Left ventricle myocardium inferior (tissue), 1 donor: ENCODE data around the gene BCR. TPM values are rescaled to one million over a fixed set of nuclear protein-coding genes. Genes with fewer than 3 reads are reported as not detected.

ENCODE experiments used
- DNase-seq: peaks from one replicate; pipeline ENCODE4 v3.0.0-alpha.2; 2020
- H3K27ac ChIP-seq: fragments of 200-600 bp; replicated peaks from 2 replicates; pipeline ENCODE4 v1.8.0; 2021
- H3K27me3 ChIP-seq: fragments of 200-600 bp; 2 replicates; pipeline ENCODE4 v1.8.0; 2021; ENCODE audit warnings: low read depth
- H3K36me3 ChIP-seq: fragments of 200-600 bp; 2 replicates; pipeline ENCODE4 v1.8.0; 2021
- H3K4me1 ChIP-seq: fragments of 200-600 bp; 2 replicates; pipeline ENCODE4 v1.8.0; 2021
- H3K4me3 ChIP-seq: fragments of 200-600 bp; 2 replicates; pipeline ENCODE4 v1.8.0; 2021; ENCODE audit warnings: mild to moderate bottlenecking, moderate library complexity
- H3K9me3 ChIP-seq: fragments of 200-600 bp; replicated peaks from 2 replicates; pipeline ENCODE4 v1.8.0; 2021
- intact Hi-C: fragments of 100-400 bp; cut with micrococcal nuclease; formaldehyde crosslinking; loops from one replicate; pipeline ENCODE4 v1.11.0; 2022
- total RNA-seq: library from RNA; stranded (reverse); fragmentation: NEBNext Ultra II Directional; extraction: Animal tissue kit (Norgen Biotek cat#: 25700); gene quantifications from one replicate; pipeline ENCODE4 v1.2.1, GENCODE V29; 2021
- TF ChIP-seq, protein P1 (sequence below): fragments of 200-600 bp; IDR thresholded peaks from 2 replicates; pipeline ENCODE4 v1.8.0; 2021; ENCODE audit warnings: antibody characterized with exemption, mild to moderate bottlenecking, borderline replicate concordance
- donor health status: DM: no; HTN: yes; CAD: no; lungs with severe emphysema.

The BCR gene
- total RNA-seq, 1 donor from 2014 or later, result 26.7 TPM

DNA sequence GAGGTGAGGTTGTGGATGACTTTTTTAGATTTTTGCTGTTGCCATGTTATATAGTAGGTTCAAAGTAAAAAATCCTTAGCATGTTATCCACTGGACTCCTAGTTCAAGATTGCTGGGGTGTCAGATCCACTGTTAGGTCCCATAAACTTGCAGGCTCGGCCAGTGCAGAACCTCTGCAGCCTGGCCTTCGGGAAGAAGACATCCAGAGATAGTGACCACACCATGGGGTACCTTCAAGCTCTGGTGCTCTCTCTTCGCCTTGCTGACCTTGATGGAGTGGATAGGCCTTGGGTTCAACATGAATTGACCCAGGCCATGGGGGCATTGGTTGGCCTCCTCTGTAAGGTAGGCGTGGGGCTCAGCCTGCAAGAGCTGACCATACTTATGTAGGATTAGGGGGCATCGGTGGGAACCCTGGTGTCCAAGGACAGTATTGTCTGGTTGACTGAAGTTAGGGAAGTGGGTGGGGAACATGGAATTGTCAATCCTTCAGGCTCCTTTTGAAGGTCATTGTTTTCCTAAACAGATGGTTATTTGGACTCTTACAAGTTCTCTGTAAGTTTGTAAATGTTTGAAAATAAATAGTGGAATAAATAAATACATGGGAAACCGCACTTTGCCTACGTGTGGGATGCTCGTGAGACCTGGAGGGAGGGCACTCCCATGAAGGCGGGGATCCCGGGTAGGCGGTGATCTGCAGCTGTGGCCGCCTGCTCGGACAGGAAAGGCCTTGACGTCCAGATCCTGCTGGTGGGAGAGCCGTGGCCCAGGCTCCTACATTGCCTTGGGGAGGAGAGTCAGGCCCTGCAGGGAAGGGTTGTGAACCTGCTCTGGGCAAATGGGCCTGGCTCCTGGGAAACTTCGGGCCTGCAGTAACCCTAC is 37.1 kb downstream of the BCR start:
- Histone ChIP-seq H3K9me3 (no peaks in the 10 kb centered on the region), H3K4me3 (no peak overlapping the region), H3K4me1 (peaks cover 99% of the 10 kb centered on the region), H3K36me3 (no peaks in the 10 kb centered on the region), H3K27ac (peak overlapping the region; percentile 61), H3K27me3 (no peaks in the 10 kb centered on the region)
- TF ChIP-seq, protein P1, sequence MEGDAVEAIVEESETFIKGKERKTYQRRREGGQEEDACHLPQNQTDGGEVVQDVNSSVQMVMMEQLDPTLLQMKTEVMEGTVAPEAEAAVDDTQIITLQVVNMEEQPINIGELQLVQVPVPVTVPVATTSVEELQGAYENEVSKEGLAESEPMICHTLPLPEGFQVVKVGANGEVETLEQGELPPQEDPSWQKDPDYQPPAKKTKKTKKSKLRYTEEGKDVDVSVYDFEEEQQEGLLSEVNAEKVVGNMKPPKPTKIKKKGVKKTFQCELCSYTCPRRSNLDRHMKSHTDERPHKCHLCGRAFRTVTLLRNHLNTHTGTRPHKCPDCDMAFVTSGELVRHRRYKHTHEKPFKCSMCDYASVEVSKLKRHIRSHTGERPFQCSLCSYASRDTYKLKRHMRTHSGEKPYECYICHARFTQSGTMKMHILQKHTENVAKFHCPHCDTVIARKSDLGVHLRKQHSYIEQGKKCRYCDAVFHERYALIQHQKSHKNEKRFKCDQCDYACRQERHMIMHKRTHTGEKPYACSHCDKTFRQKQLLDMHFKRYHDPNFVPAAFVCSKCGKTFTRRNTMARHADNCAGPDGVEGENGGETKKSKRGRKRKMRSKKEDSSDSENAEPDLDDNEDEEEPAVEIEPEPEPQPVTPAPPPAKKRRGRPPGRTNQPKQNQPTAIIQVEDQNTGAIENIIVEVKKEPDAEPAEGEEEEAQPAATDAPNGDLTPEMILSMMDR, result no peak
- peak; percentile 43 for DNase-seq
- intact Hi-C loops, result no loop called here

DNA sequence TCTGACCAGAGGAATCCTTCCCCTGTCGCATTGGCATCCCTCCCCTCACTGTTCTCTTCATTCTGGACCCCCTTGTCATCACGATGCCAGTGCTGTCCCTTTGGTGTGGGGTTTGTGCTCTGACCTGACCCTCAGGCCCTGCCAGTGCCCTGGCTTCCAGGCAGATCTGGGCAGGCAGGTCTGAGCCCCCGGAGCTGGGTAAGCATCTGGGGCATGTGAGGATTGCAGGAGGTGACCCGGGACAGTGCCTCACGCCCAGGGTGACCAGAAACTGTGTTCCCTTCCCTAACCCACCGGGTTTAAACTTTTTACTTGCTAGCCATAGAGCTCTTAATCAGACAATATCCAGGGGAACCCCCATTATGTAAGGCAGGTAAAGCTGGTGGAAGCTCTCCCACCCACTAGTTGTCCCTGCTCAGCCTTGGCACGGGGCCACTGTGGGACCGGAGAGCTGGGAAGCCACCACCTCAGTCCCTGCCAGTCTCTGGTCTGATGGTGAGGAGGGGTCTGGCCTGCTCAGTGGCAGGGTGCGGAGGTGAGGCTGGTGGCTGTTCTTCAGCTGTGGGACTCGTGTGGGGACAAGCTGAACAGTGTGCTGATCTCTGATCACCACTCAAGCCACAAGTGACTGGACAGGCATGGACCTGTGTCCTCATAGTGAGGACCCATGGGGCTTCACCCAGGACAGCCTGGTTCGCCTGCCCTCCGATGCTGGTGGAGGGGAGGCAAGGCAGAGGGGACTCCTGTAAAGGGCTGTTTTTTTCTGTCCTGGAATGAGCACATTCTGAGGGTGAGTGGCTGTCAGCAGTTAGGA is 38.0 kb downstream of the BCR start:
- Histone ChIP-seq H3K27me3 (no peaks in the 10 kb centered on the region), H3K27ac (peak overlapping the region; percentile 61), H3K36me3 (no peaks in the 10 kb centered on the region), H3K4me3 (no peak overlapping the region), H3K4me1 (peaks cover 100% of the 10 kb centered on the region), H3K9me3 (no peaks in the 10 kb centered on the region)
- DNase-seq, result peak; percentile 7
- TF ChIP-seq, protein P1, result no peak
- intact Hi-C loops, result no loop called here

DNA sequence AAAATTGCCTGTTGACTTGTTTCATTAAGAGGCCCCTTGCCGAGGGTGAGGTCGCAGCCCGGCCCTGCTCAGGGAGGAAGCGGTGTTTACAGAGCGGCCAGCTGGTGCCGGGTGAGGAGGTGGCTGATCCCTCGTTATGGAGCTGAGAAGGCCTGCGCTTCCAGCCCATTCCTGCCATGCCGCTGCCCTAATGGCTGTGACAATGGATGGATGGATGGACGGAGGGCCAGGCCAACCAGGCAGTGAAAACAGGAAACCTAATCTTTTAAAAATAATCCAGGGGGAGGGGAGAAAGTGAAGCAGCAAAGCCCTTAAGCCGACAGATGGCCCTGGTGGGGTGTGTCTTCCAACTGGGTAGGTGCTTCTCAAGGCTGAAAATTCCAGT is 38.5 kb downstream of the BCR start:
- peak; percentile 58 for DNase-seq
- H3K4me3 ChIP-seq, result no peak overlapping the region
- intact Hi-C loops, result no loop called here
- peaks cover 100% of the 10 kb centered on the region for H3K4me1 ChIP-seq
- no peaks in the 10 kb centered on the region for H3K27me3 ChIP-seq
- H3K36me3 ChIP-seq, result no peaks in the 10 kb centered on the region
- no peaks in the 10 kb centered on the region for H3K9me3 ChIP-seq
- TF ChIP-seq, protein P1, result no peak
- H3K27ac ChIP-seq, result peak overlapping the region; percentile 61

DNA sequence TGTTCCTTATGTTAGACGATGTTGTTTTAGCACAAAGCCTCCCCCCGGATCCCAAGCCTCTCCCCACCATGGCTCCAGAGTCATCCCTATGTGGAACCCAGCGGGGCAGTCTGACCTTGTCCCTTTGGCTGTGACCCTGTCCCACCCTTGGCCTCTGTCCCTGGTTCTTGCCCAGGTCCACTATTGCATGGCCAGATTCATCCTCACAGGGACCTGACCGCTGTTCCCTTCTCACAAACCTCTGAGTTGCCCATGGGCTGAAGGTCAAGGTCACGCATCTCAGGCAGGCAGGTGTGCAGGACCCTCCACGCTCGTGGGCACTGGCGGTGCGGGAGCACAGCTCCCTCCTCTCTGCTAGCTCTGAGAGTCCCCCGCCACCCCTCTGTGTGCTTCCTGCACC is 39.0 kb downstream of the BCR start:
- no peaks in the 10 kb centered on the region for H3K9me3 ChIP-seq
- intact Hi-C loops, result no loop called here
- peaks cover 100% of the 10 kb centered on the region for H3K4me1 ChIP-seq
- no peaks in the 10 kb centered on the region for H3K27me3 ChIP-seq
- no peak overlapping the region for H3K4me3 ChIP-seq
- peak overlapping the region; percentile 61 for H3K27ac ChIP-seq
- DNase-seq, result no peak
- TF ChIP-seq, protein P1, result no peak
- no peaks in the 10 kb centered on the region for H3K36me3 ChIP-seq

DNA sequence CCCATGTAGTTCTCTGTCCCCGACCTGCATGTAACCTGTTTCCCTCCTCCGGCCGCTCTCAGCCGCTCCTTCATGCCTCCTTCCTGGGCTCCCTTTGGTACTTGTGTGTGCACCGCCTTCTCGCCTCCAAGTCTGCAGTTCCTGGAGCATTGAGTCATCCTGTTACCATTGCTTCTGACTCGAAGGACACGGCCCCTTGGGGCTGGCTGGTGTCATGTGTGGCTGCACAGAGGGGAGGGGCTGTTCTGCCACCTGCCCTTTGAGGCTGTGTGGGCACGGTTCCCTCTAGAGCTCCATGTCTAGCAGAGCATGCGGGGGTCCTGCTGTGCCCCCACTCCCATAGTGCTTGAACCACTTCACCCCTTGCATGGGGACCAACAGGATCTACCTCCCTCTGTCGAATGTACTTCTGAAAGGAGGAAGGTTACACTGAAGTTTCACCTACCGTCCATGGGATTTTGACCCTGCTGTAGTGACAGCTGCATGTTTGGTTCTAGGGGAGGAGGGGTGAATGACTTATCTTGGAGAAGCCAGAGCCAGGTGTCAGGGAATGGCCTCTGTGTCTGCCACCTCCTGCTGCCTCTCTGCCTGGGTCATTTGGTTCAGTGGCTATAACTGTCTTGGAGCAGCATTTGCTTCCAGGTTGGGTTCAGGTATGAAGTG is 39.6 kb downstream of the BCR start:
- Histone ChIP-seq H3K36me3 (no peaks in the 10 kb centered on the region), H3K27ac (peak overlapping the region; percentile 61)
- intact Hi-C loops, result no loop called here

More for the DNA sequence above, 39.6 kb downstream of the BCR start:
- no peaks in the 10 kb centered on the region for H3K27me3 ChIP-seq
- DNase-seq, result no peak
- H3K9me3 ChIP-seq, result no peaks in the 10 kb centered on the region
- H3K4me1 ChIP-seq, result peaks cover 100% of the 10 kb centered on the region
- no peak overlapping the region for H3K4me3 ChIP-seq
- TF ChIP-seq, protein P1, result no peak
